IMR-90 (cell line): ENCODE results near the gene ZNRF3.

ENCODE experiments used
- CTCF ChIP-seq: conservative IDR thresholded peaks from 2 replicates; pipeline ENCODE4 v1.5.1; 2012; ENCODE audit warnings: mild to moderate bottlenecking, low read depth, low read length, improper control_type of control experiment
- POLR2A ChIP-seq: IDR thresholded peaks from 2 replicates; pipeline ENCODE4 v1.6.1; 2012; ENCODE audit warnings: mild to moderate bottlenecking, low read depth, low read length
- RAD21 ChIP-seq: IDR thresholded peaks from 2 replicates; pipeline ENCODE4 v1.6.1; 2012; ENCODE audit warnings: low read length, improper control_type of control experiment

GRCh38 chr22:28962042-28962554 lies 78.7 kb downstream of the ZNRF3 start:
- TF ChIP-seq CTCF (no peak), POLR2A (no peak), RAD21 (no peak)
